ENCODE data around the gene HBS1L.

DNA sequence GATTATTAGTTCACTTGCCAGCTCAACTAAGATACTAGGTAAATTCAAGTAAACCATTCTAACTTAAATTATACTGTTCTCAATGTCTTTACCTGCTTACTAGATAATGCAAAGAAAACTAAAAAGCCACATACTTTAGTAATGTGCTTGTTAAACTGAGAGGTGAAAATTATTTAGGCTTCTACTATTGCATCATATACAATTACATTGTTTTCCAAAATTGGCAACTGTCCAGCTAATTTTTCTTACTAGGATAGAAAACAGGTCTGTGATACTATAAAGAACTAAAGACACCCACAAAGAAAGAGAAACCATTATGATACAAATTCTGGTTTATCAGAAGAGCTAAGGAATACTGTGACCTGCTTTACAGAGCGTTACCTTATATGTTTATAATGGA is 59.1 kb downstream of the HBS1L start:
- no peak for TF ChIP-seq GATA2 (IDR thresholded peaks at IDR 0.05; ENCODE audit: low read depth, low read length)
- TF ChIP-seq GATA3 (IDR thresholded peaks at IDR 0.05; ENCODE audit: low read depth, low read length) = no peak
